GM18861 (cell line): ENCODE data around the gene TWIST2.

Experiments used
- ATAC-seq: cut with Tn5 transposase; IDR thresholded peaks from one replicate; pipeline ENCODE4 v1.9.1; 2021; ENCODE audit not compliant: unreplicated experiment

The TWIST2 gene

DNA sequence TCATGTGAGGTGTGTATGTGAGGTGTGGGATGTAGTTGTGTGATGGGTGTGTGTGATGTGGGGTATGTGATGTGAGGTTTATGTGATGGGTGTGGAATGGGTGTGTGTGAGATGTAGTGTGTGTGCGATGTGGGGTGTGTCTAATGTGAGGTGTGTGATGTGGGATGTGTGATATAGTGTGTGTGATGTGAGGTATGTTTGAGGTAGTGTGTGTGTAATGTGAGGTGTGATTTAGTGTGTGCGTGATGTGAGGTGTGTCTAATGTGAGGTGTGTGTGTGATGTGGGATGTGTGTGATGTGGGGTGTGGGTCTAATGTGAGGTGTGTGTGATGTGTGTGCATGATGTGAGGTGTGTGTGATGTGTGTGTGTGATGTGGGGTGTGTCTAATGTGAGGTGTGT, 55.3 kb downstream of the TWIST2 start:
- no peak for ATAC-seq

DNA sequence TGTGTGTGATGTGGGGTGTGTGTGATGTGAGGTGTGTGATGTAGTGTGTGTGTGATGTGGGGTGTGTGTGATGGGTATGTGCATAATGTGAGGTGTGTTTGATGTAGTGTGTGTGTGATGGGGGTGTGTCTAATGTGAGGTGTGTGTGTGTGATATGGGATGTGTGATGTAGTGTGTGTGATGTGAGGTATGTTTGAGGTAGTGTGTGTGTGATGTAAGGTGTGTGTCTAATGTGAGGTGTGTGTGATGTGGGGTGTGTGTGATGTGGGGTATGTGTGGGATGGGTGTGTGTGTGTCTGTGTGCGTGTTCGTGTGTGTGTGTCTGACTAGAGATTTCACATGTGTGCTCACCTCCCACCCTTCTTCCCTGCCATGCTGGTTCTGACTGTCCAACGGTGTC, 56.3 kb downstream of the TWIST2 start:
- ATAC-seq = no peak

- no peak for ATAC-seq
These were observed 56.8 kb downstream of the TWIST2 start for GRCh38 chr2:238904716-238905115.

DNA sequence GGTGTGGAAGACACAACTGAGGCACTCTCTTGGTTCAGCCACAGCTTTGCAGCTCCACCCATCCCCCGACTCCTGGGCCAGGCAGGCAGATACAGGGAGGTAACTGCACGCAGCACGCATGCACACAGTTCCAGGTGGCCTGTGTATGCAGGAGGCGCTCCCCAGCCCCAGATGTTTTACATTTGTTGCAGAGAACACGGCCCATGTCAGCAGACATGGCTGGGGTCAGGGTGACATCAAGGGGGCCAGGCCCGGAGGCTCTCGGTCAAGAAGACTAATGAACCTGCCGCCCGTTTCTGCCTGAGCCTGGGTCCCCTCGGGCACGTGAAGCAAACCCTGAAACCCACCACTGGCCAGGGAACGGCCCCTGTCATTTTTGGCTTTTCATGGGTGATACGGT, 57.3 kb downstream of the TWIST2 start:
- ATAC-seq = no peak

DNA sequence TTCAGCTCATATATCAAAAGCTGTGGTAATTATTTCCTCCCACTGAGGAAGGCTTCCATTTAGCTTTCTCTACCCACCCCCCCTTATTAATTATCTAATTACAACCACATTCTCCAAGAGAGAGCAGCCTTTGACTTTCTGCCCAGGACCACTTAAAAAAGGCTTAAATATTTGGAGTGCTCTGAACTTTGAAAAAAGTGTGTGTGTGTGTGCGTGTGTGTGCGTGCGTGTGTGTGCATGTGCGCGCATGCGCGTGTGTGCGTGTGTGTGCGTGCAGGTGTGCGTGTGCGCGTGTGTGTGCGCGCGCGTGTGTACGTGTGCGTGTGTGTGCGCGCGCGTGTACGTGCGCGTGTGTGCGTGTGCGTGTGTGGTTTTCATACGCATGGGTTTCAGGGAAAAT, 57.8 kb downstream of the TWIST2 start:
- no peak for ATAC-seq

GRCh38 chr2:238906254-238906935, 58.5 kb downstream of the TWIST2 start:
- no peak for ATAC-seq

- no peak for ATAC-seq
These were observed 59.2 kb downstream of the TWIST2 start for GRCh38 chr2:238906936-238907716.

DNA sequence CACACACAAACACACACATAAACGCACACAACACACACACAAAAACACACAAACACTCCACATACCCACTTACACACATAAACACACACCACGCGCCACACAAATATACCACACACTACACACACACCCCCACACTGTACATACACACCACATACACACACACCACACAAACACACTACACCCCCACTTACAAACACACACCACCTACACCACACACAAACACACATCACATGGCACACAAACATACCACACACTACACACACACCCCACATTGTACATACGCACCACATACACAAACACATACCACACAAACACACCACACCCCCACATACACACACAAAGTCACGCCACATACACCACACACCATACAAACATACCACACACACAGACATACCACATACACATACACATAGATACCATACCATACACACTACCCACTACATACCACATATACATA, 59.9 kb downstream of the TWIST2 start:
- no peak for ATAC-seq

GRCh38 chr2:238908960-238909951, 61.4 kb downstream of the TWIST2 start:
- no peak for ATAC-seq

DNA sequence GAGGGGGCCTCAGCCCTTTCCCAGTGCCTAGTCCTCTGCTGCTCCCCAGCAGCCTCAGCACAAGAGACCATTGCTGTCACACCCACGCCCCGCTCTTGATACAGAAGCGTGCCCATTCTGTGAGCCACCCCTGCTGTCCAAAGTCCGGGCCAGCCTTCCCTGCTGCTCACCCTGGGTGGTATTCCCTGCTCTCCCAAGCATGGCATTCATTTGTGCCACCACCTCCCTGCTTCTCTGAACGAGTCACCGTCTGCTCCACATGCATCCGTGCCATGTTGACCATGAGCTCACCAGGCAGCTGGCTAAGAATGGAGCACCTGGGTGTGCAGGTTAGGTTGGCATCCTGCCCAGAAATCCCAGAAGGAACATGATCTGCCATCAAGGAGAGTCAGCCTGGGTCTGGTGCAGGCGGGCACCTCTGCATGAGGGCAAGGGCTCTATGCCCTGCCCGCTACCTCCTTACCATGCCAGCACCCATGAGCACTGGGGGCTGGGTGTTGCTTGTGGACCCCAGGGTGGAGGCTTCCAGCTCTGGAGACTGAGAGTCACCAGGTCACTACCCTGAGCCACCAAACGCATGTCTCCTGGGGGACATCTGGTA, 63.0 kb downstream of the TWIST2 start:
- no peak for ATAC-seq

- ATAC-seq = no peak
These were observed 63.7 kb downstream of the TWIST2 start for GRCh38 chr2:238911376-238912227.

GRCh38 chr2:238912228-238912915, 64.5 kb downstream of the TWIST2 start:
- ATAC-seq = no peak

- no peak for ATAC-seq
These were observed 65.3 kb downstream of the TWIST2 start for GRCh38 chr2:238912916-238913875.

- no peak for ATAC-seq
These were observed 66.2 kb downstream of the TWIST2 start for GRCh38 chr2:238913931-238914647.

- no peak for ATAC-seq
These were observed 66.7 kb downstream of the TWIST2 start for GRCh38 chr2:238914648-238915015.

GRCh38 chr2:238915196-238915595, 67.3 kb downstream of the TWIST2 start:
- no peak for ATAC-seq

DNA sequence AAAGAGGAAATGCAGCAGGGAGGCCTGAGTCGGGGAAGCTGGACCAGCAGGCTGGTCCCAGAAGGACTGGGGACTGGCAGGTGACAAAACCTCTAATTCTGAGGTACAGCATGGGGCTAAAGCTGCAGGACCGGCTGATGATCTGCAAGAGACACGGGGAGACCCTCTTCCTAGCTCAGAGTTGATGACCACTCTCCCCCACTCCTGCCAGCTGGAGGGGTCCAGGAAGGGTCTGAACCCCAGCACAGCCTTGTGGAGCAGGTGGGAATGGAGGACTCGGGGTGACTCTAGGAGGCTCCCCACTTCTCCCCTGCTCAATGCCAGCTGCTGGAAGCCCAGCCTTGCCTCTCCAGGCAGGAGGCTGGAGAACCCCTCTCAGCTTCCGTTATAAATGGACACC, 67.7 kb downstream of the TWIST2 start:
- ATAC-seq = no peak
